HL-60 (cell line): Measurements from ENCODE around the gene EAF1.
"Not testable (repeated sequence)": the region's sequence is repeated elsewhere in the genome, so short reads cannot be mapped to it uniquely, and the experiment has no call there.

ENCODE experiments used
- CTCF ChIP-seq: IDR thresholded peaks from one replicate; pipeline ENCODE4 v1.5.1; 2011; ENCODE audit warnings: low read length, control low read depth, inconsistent platforms; ENCODE audit not compliant: insufficient read depth
- POLR2AphosphoS5 ChIP-seq: IDR thresholded peaks from 2 replicates; pipeline ENCODE4 v1.6.1; 2012; ENCODE audit warnings: low read depth
- REST ChIP-seq: IDR thresholded peaks from 2 replicates; pipeline ENCODE4 v1.6.1; 2012; ENCODE audit warnings: low read depth; ENCODE audit not compliant: insufficient replicate concordance

- not testable (repeated sequence) for TF ChIP-seq CTCF, REST, POLR2AphosphoS5
Observed at GRCh38 chr3:15393252-15393651, 34.1 kb upstream of the EAF1 start.
